RWPE1 (cell line): Measurements from ENCODE around the gene PMPCA.
A peak's percentile ranks its signal among the peaks of the same experiment; 100 is the strongest.

Experiments
- CTCF ChIA-PET: fragments of 350-600 bp; sonication (Branson Sonifier 250); formaldehyde crosslinking; extraction: SDS; loops from one replicate; lab custom pipeline; 2021; lab: Yijun Ruan, JAX
- POLR2A ChIA-PET: fragments of 400-600 bp; formaldehyde crosslinking; extraction: SDS; loops from one replicate; lab custom pipeline; 2020; ENCODE audit warnings: antibody characterized with exemption; ENCODE audit not compliant: low non-redundant PET; lab: Yijun Ruan, JAX
- DNase-seq: peaks from one replicate; pipeline ENCODE4 v3.0.0; 2012; ENCODE audit warnings: low spot score
- H3K27ac ChIP-seq: fragments of 450-650 bp; 2 replicates; pipeline ENCODE4 v1.5.1; 2017
- TF ChIP-seq, protein P1 (sequence below): fragments of 450-650 bp; conservative IDR thresholded peaks from 2 replicates; pipeline ENCODE4 v1.5.1; 2017; ENCODE audit warnings: low read depth, mild to moderate bottlenecking

The PMPCA gene

DNA sequence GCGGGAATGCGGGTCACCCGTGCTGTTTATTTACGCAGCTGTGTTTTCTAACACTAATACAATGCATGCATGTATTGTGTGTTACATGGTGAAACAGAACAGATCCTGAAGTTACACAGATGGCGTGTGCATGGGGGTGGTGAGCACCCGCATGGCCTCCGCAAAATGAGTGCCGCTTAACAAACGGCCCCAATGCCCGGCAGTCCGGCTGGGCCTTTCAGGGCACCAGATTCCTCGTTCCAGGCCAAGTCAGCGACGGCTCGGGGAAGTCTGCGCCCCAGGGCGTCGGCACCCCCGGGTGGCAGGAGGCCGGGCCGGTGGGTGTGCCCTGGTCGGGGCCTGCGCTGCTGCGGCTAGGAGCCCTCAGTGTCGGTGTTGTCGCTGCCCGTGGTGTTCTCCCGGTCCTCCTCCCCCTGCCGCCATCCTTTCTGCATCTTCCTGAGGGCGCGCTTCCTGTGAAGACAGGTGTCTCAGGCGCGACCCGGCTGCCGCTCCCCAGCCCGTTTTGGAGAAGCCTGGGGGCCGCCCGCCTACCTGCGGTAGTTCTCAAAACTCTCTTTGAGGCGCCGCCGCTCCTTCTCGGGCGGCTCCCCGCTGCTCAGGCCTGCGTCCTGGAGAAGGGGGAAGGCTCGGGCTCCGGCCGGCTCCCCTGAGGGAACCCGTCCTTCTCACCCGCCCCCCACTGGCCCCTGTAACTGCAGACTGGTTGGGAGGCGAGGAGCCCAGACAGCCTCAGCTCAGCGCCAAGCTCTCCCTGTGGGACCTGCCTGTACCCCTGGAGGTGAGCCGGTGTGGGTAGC is 46.3 kb upstream of the PMPCA start:
- CTCF ChIA-PET, result interaction anchor here (0.5 to 3.7 kb wide), 23 partner anchors 8 to 767 kb away, joined by 3 to 23 read pairs (median 4); partner anchors contain the start of gene SNAPC4
- H3K27ac ChIP-seq, result peak overlapping the region; percentile 88
- no peak for DNase-seq
- TF ChIP-seq, protein P1, sequence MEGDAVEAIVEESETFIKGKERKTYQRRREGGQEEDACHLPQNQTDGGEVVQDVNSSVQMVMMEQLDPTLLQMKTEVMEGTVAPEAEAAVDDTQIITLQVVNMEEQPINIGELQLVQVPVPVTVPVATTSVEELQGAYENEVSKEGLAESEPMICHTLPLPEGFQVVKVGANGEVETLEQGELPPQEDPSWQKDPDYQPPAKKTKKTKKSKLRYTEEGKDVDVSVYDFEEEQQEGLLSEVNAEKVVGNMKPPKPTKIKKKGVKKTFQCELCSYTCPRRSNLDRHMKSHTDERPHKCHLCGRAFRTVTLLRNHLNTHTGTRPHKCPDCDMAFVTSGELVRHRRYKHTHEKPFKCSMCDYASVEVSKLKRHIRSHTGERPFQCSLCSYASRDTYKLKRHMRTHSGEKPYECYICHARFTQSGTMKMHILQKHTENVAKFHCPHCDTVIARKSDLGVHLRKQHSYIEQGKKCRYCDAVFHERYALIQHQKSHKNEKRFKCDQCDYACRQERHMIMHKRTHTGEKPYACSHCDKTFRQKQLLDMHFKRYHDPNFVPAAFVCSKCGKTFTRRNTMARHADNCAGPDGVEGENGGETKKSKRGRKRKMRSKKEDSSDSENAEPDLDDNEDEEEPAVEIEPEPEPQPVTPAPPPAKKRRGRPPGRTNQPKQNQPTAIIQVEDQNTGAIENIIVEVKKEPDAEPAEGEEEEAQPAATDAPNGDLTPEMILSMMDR, result peak; percentile 12
- POLR2A ChIA-PET, result interaction anchor here (1.1 to 1.3 kb wide), 2 partner anchors 9 to 13 kb away, joined by 4 to 5 read pairs; no protein-coding TSS in a partner anchor

DNA sequence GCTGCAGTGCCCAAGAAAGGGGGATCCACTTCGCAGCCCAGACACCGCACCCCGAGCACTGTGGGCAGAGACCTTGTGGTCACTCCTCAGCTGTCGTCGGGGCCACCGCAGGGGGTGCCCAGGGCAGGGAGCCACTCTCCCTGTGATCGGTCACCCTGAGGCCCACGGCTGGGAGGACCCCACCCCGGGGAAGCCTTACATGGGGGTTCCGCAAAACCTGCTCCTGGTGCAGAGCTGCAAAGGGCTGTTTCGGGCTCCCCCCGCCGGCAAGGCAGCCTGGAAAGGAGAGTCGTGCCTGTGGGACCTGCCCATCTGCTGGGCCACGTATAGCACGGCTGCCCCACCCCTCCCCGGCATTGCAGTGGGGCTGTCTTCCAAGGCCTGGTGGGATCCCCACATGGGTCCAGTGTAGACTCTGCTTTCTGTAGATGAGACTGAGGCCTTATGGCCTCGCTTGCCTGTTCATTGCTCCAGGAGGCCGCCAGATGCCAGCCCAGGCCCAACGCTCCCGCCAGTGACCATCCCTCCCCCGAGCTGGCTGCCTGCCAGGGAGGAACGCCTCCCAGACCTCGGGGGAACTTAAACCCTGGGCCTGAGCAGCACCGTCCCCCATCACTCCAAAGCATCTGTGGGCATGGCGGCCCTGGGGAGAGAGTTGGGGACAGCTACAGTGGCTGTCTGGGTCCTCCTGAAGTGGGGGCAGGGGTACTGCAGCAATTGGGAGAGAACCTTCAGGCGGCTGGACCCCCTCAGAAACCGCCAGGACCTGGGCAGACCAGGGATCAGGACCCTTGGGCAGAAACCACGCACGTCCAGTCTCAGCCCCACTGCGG is 45.3 kb upstream of the PMPCA start:
- TF ChIP-seq, protein P1, result no peak
- POLR2A ChIA-PET, result no interaction called here
- CTCF ChIA-PET, result interaction anchor here (0.6 to 3.7 kb wide), 7 partner anchors 12 to 53 kb away, joined by 3 to 17 read pairs (median 4); no protein-coding TSS in a partner anchor
- no peak for DNase-seq
- H3K27ac ChIP-seq, result no peak overlapping the region

DNA sequence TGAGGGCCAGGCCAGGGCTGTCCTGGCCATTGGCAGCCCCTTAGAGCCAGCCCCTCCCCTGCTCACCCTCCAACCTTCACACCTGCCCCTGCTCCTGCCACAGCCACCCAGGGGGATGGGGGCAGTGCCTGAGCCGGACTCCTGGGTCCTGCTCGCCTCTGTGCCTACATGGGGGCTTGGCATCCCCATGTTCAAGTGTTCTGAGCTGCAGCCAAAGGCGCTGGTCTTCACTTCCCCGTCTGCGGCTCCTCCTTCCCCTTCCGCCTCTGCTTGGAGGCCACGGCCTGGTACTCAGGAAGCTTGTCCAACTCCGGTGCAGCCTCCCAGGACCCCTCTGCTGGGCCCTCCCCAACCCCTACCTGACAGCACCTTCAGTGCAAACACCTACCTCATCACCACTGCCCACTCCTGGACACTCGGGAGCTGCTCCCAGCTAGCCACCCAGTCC is 44.7 kb upstream of the PMPCA start:
- no peak overlapping the region for H3K27ac ChIP-seq
- POLR2A ChIA-PET, result no interaction called here
- CTCF ChIA-PET, result interaction anchor here (0.6 to 2.1 kb wide), 4 partner anchors 9 to 194 kb away, joined by 3 to 12 read pairs (median 3); no protein-coding TSS in a partner anchor
- TF ChIP-seq, protein P1, result no peak
- no peak for DNase-seq

DNA sequence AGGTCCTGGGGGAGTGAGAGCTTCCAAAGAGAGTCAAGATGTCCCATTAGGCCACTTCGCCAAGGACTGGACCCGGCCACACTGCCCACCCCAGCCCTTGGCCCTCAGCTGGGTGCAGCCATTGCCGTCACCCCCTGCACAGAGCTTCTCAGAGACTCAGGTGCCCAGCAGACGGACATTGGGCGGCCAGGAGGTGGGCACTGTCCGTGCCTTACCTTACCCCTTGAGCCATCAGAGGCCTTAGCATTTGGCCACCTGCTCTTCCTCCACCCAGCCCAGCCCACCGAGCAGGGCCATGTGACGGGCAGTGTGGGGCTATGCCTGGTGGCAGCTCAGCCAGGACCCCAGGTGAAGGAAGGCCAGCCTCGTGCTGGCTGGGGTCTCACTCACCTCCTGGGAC is 43.6 kb upstream of the PMPCA start:
- H3K27ac ChIP-seq, result 0 out of 2 replicates have a peak overlapping the region, but pooled peaks have one; percentile 1
- ChIA-PET CTCF (interaction anchor here (0.5 to 2.1 kb wide), 5 partner anchors 20 to 1997 kb away, joined by 3 to 12 read pairs (median 4); no protein-coding TSS in a partner anchor), POLR2A (no interaction called here)
- TF ChIP-seq, protein P1, result no peak
- DNase-seq, result no peak

DNA sequence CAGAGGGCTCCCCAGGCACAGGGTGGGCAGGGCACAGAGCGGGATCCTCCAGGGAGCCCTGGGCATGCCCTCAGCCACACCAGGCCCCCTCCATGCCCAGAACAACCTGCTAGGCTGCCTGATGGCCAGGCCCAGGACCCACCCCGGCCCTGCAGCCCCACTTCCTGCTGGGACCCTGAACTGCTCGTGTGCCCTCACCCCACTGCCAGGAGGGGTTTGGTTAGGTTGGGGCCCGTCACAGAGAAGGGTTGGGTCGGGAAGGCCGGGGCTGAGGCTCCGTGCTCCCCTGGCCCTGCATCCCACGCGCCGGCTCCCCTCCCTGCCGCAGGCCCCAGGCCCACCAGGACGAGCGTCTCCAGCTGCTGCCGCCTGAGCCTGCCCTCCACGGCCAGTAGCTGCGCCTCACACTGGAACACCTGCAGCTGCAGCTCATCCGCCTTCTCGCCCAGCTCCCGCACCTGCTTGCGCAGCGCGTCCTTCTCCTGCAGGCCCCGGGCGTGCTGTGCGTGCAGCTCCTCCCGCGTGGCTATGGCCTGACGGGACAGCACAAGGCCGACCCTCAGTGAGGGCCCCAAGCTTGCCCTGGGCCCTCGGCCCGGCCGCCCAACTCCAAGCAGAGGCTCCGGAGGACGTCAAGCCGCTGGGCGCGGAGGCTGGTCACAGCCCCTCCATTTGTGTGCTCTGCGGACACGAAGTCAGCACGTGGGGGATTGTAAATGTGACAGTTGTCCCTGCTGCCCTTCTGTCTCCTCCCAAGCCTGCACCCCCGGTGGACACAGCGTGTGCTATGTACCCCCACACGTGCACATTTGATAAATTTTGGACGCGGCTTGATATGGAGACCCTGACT is 42.9 kb upstream of the PMPCA start:
- CTCF ChIA-PET, result interaction anchor here (0.5 to 2.1 kb wide), 6 partner anchors 21 to 1998 kb away, joined by 3 to 12 read pairs (median 4); no protein-coding TSS in a partner anchor
- H3K27ac ChIP-seq, result no peak overlapping the region
- TF ChIP-seq, protein P1, result no peak
- no peak for DNase-seq
- POLR2A ChIA-PET, result no interaction called here
